ENCODE results near the gene KLK11.

- TF ChIP-seq POLR2A (IDR thresholded peaks at IDR 0.05) (no peak), CTCF (IDR thresholded peaks at IDR 0.05) (no peak)
Measured at GRCh38 chr19:51059715-51060114, 33.3 kb upstream of the KLK11 start.
